CD4-positive, alpha-beta T cell treated with Interleukin-15 for 4 hours (primary cell): ENCODE measurements around the gene DCAF8L1.
"Not testable (repeated sequence)": the region's sequence is repeated elsewhere in the genome, so short reads cannot be mapped to it uniquely, and the experiment has no call there.

Experiments used
- DNase-seq: peaks from one replicate; pipeline ENCODE4 v3.0.0-alpha.2; 2020; ENCODE audit warnings: low spot score

The DCAF8L1 gene

DNA sequence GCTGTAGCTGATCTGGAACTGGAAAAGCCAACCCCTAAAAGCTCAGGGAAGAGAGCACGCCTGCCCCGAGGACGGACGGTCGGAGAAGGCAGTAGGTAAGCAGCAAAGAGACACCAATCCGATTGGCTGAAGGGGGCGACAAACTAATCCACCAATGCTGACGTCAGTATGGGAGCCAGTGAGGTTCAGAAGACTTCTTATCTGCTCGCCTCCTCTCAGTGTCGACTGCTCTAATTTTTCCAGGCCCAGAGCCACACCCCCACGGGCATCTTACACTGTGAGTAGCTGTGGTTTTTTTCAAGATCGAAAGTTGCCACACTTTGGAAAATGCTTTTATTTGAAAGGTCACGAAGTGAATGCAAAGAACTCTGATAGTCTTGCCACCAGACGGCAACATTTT, at the start of gene DCAF8L1:
TSS of gene DCAF8L1 (minus strand) at position 101 of the 400 bp plus-strand sequence. CDS start 115 bp downstream, outside the sequence.
- no peak for DNase-seq

DNA sequence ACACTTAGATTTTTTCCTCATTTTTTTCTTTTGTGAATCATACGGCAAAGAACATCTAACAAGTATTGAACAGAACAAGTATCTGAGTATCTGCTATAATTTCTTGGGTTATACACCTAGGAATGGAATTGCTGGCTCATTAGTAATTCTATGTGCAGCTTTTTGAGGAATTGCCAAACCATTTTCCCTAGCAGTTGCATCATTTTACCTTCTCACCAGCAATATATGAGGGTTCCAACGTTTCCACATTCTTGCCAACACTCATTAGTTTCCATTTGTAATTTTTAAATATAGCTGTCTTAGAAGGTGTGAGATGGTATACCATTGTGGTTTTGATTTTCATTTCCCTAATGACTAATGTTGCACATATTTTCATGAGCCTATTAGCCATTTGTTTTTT, 41.1 kb upstream of the DCAF8L1 start:
- no peak for DNase-seq

DNA sequence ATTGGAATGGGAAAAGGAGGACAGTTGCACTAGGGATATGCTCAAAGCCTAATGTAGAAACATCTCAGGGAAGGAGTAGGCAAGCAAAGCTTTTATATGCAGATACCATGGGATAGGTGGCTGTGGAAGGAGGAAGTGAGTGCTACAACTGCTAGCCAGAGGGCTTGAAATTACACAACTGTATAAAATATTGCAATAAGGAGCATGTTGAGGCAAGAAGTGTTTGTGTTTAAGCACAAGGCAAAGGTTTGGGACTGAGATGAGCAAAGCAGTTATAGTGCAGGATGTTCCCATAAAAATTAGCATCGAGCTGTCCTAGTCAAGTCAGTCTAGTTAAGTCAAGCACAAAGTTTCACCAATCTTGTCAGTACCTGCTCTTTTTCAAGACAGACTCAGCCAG, 35.6 kb upstream of the DCAF8L1 start:
- DNase-seq, result no peak

DNA sequence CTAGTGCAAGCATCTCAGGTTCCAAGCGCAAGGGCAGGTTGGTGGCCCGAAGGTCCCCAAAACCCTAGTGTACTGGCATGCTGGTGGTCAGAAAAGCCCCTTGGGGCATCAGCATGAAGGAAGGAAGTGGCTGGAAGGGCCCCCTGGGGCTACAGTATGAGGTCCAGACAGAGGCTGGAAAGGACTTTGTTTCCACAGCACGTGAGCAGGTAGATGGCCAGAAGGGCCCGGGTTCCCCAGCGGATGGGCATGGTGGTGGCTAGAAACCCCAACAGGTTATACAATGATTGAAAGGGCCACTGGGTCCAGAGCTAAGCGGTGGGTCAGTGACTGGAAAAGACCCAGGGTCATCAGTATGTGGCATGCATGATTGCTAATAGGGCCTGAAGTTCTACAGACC, 34.7 kb upstream of the DCAF8L1 start:
- no peak for DNase-seq

DNA sequence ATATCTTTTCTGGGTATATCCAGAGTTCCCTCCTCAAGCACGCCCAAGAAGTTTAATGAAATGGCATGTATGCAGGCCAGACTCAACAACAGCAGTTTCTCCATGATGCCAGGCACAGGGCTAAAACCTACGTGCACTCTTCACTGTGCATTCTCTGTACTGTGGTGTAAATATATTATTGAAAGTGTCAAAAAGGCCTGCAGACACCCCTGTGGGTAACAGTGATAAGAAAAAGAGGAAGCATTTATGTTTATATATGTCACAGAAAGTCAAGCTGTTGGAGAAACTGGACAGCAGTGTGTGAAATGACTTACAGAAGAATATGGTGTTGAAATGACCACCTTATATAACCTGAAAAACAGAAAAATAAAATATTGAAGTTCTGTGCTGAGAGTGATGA, 29.6 kb upstream of the DCAF8L1 start:
- no peak for DNase-seq

DNA sequence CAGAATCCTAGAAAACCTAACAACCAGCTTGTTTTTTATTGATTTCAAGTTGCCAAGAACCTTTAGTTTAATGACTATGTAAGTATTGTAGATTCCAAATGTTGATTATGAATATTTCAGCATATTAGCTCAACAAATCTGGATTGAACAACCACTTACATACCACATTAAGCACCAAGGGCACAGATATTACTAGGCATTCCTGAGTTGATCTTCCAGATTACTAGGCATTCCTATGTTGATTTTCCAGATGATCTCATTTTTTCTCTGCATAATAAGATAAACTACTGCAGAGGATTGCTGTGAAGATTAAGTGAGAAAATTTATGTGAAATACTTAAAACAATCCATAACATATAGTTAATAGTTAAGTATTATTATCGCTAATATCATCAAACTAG, 17.4 kb upstream of the DCAF8L1 start:
- no peak for DNase-seq

DNA sequence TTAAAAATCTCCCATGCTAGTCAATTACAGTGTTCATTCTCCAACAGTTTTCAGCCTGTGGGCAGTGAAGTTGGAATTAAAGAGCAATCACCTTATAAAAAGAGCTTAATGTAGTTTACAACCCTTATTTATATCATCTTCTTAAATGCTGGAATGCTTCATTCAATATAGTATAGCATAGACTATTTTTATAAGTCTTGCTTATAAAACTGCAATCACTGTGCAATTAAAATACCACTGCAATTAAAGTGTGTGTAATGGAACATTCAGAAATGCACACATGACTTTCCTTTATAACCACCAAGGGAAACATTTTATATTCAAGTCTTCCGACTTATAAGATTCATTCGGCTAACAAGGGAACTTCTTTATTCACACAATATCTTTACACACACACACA, 16.4 kb upstream of the DCAF8L1 start:
- DNase-seq, result no peak

DNA sequence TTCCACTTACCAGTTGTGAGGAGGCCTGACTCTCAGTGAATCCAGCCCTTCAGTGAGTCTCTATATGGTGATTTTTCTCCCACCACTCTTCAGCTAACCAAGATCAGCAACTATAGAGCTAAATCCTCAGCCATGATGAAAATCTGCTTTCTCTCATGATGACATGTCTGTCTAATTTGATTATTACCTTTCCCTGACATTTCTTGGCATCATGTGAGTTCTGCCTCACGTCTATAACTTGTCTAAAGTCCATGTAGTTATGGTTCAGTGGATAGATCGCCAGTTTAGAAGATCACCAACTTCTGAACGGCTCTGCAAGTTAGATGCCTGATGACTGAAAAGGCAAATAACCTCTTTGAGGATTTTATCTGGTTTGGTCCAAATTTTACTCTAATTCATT, 14.9 kb upstream of the DCAF8L1 start:
- no peak for DNase-seq

DNA sequence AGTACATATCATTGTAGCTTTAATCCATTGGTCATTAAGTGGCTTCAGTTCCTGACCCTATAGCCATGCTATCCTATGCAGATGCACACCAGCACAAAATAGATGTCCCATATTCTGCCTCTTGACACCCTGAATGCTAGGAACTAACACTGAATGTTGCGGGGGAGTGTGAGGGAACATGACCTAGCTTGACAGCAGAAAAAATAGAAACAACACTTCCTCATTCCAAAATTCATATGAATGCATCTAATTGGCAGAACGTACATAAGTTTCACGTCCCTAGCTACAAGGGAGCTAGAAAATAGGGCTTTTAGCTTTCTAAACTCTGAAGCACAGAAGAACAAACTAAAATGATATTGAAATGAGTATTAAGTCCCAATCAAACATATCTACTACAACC, 14.4 kb upstream of the DCAF8L1 start:
- DNase-seq, result no peak

DNA sequence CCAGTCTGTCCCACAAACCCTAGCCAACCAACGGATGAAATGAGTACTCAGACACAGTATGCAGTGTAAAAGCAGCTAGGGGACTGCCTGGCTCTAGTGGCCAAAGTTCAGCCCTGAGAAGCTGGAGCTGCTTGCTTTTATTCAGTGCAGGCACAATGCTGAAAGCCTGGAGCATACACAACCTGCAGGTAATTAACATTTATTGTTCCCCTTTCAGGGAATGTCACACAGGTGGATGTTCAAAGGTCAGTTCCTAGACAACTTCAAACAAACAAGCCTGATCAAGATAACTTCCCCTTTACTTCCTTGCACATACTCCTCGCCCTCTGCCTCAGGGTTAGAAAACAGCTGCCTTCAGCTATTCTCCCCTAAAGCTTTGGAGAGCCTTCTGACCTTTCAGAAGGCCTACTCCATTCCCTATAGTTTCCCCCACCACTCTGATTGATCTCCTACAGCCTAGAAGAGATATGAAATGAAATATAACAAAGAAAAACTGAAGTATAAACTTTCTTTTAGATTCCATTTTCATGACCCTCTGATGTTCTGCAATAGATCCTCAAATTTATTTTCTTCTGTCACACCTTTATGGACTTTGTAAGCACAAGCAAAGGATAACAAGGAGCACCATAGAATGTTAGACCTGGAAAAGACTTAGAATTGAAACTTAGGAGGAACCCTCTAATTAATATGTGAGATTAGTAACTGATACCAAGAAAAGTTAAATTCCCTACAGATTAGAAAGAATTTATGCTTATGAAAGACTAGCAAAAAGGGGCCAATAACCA, 6.8 kb upstream of the DCAF8L1 start:
- DNase-seq, result no peak

DNA sequence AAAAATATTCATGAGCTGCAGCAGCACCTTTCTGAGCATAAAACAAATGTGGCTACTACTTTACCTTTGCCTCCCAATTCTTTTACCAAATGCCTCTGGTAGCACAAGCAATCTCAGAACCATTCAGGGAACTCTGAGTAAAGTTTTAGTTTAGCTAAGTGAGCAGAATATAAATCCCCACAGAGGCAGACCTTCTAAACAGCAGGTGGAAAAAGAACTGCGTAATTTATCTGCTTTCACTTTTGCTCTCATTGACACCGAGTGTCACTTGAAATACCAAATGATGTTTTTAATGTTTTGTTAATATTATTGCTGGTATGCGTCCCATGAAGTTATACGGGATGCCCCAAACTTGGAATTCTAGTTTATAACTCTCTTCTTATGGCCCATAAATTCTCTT, 4.3 kb downstream of the DCAF8L1 start:
- DNase-seq, result not testable (repeated sequence)

DNA sequence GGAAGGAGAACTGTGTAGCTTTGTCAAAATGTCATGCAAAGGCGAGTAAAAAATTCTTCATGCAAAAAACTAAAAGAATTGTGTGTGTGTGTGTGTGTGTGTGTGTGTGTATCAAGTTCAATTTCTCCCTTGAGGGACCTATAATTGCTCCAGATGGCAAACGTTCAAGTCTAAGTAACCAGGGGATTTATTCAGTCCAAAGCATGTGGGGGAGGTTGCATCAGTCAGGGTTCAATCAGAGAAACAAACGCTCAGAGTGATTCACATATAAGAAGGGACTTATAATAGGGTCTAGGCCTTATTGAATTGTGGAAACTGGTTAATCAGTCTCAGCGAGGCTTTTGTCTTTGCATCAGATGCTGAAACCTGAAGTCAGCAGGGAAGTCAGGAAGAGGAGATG, 5.0 kb downstream of the DCAF8L1 start:
- no peak for DNase-seq

DNA sequence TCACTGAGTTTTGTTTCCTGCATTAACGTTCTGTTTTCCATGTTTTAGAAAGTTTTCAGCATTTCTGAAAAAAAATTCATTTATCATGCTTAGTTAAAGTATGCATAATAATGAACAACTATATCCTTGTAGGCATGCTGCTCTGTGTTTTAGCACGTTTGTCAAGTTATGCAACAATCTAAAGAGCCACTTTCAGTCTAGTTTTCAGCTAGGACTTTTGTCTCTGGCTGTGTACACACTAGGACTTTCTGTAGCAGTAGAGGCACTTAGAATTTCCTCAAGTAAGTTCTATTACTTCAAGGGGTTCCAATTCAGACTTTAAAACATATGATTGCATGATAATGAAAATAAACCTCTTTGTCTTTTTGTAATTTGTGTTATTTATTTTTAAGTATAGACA, 12.4 kb downstream of the DCAF8L1 start:
- no peak for DNase-seq

DNA sequence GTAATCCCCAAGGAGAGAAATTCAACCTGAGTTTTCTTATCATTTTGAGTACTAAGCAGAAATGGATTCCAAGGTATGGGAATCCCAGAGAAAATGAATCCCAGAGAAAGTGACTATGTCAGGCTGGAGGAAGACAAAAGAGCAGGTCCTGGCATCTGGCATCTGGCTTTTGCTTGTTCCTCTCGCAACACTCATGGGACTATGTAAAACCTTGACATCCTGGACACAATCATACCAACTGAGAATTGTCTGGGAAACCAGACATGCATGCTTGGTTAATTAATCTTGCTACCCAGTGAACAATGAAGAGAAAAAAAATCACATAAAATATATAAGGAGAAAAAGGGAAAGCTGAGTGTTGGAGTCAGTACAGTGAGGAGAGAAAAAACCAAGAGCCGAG, 12.9 kb downstream of the DCAF8L1 start:
- no peak for DNase-seq

DNA sequence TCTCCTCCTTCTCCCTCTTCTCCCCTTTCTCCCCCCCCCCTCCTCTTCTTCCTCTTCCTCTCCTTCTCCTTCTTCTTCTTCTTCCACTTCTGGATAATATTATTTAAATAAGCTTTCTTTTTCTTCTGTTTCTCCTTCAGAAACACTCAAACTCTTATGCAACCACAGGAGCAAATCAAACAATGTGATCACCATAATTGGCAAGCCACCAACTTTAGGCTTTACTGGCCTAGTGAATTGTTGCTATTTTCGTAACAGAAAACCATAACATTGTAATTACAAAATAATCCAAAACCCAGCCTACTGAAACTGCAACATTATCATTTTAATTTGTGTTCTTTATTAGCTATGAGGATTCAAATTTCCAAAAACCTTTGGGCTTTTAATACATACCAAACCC, 14.3 kb downstream of the DCAF8L1 start:
- no peak for DNase-seq

DNA sequence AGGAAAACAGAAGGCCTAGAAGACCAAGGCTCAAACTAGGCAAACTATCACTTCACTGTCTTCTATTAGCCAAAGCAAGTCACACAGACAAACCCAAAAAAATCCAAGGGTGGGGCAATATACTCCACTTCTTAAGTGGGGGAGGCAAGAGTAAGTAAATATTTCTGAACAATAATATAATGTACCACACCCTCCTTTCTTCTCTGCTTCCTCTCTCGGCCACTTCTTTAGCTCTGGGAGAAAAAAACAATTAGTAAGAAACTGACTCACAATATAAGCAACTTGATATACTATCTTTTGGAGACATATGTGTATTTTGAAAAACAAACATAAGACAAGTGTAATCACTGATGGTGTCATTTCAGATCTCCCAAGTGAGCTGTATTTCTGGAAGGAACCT, 14.8 kb downstream of the DCAF8L1 start:
- no peak for DNase-seq

DNA sequence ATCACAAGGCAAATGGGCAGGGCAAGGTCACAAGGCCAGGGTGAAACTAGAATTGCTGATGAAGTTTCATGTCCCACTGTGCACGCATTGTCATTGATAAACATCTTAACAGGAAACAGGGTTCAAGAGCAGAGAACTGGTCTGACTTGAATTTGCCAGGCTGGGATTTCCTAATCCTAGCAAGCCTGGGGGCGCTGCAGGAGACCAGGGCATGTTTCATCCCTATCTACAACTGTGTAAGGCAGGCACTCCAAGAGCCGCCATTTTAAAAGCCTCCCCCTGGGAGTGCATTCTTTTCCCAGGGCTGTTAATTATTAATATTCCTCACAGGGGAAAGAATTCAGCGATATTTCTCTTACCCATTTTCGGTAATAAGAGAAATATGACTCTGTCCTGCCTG, 15.9 kb downstream of the DCAF8L1 start:
- not testable (repeated sequence) for DNase-seq

DNA sequence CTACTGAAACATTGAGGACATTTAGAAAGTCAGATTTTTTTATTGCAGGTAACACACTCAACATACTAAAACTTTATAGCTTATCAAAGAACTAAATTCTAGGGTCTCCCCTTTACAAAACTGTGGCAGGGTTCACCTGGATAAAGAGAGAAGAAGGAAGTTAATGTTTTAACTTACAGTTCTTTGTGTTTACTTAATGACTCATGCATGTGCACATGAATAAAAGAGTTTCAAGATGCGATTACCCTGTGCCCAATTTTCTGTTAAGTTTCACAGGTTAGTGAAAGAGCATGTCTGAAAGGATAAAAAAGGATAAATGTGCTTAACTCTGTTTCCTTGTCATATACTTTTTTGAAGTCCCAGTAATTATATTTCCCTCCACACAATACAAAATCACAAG, 16.8 kb downstream of the DCAF8L1 start:
- DNase-seq, result no peak

DNA sequence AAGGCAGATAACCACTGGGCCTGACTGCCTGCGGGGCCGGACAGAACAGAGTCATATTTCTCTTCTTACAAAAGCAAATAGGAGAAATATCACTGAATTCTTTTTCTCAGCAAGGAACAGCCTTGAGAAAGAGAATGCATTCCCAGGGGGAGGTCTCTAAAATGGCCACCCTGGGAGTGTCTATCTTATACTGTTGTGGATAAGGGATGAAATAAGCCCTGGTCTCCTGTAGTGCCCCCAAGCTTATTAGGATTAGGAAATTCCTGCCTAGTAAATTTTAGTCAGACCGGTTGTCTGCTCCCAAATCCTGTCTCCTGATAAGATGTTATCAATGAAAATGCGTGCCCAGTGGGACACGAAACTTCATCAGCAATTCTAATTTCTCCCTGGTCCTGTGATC, 20.8 kb downstream of the DCAF8L1 start:
- not testable (repeated sequence) for DNase-seq

DNA sequence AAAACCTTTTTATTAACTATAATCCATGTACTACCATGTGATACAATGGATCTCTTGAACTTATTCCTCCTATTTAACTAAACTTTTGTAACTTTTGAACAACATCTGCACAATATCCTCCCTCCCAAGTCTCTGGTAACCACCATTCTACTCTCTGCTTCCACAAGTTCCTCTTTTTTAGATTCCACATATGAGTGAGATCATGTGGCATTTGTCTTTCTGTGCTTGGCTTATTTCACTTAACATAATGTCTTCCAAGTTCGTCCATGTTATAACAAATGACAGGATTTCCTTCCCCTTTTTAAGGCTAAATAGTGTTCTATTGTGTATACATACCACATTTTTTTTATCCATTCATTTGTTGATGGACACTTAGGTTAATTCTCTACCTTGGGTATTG, 28.1 kb downstream of the DCAF8L1 start:
- no peak for DNase-seq

DNA sequence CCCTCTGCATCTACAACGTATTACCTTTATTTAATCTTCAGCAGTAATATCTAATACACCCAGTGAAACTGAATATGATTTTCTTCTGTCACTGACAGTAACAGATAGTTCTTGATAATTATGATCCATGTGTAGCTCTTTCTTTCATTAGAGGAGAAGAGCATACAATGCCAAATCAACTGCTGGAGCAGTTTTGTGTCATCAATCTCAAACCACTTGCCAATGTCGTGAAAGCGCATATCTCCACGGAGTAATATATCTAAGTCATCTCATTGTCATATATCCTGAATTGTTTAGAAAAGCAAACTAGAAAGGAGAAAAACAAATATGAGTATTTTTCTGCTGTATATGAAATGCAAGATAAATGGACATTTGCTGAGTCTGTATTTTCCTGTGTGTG, 47.9 kb downstream of the DCAF8L1 start:
- no peak for DNase-seq
